ENCODE measurements around the gene IGSF8.
"Not testable (repeated sequence)": the region's sequence is repeated elsewhere in the genome, so short reads cannot be mapped to it uniquely, and the experiment has no call there.

IGSF8 gene

DNA sequence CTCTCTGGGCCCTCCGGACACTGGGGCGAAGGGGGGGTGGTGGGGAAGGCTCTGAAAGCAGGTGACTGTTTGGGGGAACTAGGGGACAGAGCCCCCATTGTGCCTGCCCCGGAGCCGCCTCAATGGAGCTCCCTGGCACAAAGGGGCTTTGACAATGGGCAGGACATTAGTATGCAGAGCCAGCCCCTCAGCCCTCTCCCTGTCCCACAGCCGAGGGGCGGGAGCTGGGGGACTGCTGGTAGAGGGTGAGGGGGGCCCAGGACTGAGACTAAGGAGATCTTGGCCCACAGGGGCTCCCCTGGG lies 36.2 kb downstream of the IGSF8 start:
- no peak for DNase-seq

DNA sequence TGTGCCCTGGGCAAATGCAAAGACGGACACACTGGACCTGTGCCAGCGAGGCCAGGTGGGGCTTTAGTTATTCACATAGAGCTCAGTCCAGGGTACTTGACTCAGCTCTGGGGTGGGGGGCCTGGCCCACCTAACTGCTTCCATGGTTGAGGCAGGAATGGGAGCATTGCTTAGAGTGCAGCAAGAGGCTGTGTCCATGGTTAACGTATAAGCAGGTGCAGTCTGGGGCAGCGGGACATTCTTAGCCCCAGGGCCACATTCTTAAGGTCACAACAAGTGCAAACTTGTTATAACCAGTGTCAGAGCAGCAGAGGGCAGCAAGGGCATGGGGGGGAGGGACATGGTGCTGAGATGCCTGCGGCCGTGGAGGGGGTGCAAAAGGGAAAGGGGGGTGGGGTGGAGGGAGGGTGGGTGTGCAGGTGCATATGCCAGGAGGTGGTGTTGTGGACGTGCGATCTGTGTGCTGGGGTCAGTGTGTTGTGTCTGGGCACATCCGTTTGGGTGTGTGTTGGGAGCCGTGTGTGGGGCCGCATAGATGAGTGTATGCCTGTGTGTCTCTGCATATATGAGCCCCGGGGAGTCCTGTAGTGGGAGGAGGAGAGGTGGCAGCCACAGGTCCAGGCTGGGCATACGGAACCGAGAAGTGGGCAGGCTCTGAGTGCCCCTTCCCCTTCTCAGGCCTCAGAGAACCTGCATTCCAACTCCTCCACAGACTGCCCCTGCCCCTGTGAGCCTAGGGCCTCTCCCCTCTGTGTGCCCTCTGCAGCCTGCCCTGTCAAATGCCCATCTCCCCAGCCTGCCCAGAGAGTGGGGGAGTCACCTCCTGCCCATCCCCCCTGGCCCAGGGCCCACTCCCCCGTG lies 36.8 kb downstream of the IGSF8 start:
- DNase-seq = no peak

DNA sequence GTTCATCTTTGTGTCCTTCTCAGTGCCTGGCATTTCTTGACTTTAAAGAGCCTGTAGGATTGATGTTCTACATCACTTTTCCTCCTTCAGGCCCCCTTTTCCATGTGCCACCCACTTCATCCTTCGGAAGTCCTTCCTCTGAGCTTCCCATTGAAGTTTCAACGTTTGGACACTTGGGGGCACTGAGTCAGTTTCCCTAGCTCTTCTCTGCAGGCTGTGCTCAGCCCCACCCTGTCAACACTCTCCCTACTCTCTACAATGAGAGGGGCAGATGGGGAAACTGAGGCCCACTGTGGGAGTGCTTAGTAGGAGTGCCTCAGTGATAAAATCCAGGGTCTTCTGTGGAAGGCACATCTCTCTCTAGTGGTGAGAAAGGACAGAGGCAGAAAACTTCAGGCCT lies 40.3 kb downstream of the IGSF8 start:
- DNase-seq = no peak

DNA sequence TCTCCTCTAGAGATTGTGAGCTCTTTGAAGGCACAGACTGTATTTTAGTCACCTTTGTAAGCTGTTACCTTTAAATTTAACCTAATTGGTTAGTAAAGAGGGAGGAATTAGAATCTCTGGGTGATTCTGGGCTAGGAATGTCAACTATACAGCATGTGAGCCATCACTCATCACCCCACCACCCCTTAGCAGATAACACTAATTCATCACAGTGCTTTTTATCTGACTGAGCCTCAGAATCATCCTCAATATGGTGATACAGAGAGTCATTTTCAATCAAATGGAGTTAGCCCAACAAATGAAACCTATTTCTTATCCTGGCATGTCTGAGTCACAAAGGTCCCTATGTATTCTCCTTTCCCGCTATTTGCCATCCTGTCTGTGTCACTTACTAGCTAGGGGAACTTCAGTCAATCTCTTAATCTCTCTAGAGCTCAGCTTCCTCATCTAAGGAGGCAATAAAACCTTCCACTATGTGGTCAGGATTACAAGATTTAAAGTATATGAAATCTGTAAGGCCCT lies 41.7 kb downstream of the IGSF8 start:
- no peak for DNase-seq

DNA sequence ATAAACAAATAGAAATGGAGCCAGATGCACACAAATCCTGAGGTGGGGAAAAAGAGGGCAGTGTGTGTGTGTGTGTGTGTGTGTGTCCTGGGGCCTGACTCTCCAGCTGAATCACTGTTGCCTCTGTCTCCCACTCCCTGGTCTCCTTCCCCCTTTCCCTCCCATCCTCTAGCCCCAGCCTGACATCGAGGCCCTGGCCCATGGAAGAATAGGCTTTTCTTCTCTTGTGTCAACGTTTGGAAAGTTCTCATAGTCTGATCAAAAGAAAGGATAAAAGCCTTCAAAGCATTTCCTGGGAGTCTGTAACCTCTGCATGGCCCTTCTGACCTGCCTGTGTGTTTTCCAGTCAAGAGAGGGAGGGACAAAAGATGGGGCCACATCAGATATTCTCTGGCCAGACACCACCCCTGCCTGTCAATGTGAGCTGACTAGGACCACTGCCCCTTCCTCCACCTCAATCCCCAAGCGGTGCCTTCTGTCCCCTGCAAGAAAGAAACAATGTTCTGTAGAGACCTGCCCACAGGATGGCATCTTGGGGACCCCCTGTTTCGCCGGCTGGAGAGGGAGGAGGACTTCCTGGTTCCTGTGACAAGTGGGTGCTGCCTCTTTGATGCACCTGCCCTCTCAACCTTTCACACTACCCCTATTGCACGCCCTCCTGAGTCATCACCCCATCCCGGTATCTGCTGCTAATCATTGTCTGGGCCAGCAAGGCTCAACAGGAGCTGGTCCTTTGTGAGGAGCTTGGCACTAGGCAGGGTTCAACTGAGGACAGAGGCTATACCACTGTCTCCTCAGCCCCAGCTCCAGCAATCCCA lies 44.7 kb downstream of the IGSF8 start:
- no peak for DNase-seq

DNA sequence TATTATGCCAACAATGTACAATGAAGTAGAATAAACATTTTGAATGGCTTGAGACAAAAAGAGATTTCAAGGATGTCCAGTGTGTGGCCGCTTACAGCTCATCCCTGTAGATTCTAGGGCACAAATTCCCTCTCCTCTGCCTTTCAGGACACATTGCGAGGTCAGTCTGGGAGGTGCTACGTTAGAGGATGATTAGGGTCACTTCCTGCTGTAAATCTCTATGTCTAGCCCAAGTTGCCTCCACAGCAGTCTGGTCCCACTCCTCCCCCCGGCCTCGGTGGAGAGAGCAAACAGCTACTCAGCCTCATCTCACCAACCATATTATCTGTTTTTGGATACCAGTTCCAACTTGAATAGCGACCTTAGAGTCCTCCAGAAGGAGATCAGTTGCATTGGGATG lies 45.5 kb downstream of the IGSF8 start:
- no peak for DNase-seq

DNA sequence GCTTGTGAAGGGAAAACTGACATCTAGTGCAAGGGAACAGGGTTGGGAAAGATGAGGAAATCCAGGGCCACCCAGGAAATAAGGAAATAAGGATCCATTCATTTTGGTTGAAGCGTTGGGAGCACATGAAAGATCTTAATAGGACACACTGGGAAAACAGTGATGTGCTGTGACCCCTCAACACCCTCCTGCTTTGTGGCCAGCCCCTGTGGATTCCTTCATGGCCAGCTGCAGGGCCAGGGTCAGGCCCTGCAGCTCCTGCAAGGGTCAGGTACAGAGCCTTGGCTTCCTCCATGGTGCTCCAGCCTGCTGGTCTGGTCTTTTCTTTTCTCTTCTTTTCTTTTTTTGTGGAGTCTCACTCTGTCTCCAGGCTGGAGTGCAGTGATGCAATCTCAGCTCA lies 47.8 kb downstream of the IGSF8 start:
- no peak for DNase-seq

DNA sequence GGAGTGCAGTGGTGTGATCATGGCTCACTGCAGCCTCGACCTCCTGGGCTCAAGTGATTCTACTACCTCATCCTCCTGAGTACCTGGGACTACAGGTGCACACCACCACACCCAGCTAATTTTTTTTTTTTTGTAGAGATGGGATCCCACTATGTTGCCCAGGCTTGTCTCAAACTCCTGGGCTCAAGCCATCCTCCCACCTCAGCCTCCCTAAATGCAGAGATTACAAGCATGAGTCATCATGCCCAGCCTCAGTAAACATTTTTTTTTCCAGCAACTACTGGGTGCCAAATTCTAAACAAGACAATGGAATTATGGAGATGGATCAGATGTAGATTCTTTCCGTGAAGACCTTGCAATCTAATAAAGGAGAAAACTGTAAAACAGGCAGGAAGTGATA lies 48.2 kb downstream of the IGSF8 start:
- DNase-seq = not testable (repeated sequence)

DNA sequence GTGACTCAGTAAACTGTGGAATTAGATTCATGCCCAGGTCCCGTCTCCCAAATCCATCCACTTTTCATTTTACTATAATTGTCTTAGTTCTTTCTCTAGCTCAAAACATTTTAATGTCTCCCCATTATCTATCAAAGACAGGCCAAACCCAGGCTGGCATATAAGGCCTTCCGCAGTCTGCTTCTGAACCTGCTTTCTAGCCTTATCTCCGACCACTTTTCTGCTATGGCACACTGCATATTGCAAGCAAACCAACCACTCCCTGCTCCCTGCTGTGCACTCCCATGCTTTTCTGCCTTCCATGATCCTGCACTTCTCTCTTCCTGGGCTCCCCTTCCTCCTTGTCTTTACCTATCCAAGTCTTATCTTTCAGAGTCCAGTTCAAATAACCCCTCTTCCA lies 49.3 kb downstream of the IGSF8 start:
- no peak for DNase-seq

DNA sequence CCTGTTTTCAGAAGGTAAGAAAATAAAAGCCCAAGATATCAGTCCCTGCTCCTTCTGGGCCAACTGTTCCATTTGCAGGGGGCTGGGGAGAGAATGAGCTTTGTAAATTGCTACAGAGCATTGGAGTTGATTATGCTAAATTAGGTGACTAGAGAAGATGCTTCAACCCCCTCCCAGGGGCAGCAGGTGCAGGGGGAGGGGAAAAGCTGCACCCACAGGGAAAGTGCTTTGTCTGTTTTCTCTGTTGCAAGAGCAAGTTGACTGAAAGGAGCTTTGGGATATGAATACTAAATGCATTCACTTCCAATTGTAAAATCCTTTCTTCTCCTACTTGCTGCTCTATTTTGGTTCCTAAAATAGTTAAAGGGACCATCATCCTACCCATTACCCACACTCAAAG lies 50.1 kb downstream of the IGSF8 start:
- DNase-seq = peak; percentile 1

DNA sequence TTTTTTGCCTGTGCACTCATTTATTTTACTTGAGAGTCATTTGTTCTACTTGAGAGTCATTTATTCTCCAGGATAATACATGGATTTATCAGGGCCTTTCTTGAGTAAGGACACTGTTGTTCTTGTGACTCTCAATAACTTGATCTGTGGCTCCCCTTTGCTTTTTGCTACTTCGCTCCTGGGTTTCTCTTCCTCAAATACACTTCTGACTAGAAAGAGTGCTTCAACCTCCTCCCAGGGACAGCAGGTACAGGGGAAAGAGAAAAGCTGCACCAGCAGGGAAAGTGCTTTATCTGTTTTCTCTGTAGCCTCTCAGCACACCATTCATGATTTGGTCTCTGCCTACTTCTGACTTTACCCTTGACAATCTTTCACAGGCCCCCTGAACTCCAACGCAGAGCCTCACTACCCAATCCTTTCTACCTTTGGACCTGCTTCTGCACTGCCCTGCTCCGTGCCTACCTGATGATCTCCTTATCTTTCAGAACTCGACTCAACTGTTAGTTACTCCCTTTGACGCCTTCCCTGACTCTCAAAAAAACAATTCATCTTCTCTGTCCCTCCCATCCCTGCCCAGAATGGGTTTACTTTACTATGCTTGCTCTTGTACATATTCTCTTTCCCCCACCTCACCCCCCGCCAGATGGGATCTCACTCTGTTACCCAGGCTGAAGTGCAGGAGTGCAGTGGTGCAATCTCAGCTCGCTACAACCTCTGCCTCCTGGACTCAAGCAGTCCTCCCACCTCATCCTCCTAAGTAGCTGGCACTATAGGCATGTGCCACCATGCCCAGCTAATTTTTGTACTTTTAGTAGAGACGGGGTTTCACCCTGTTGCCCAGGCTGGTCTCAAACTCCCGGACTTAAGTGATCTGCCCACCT lies 51.1 kb downstream of the IGSF8 start:
- no peak for DNase-seq

DNA sequence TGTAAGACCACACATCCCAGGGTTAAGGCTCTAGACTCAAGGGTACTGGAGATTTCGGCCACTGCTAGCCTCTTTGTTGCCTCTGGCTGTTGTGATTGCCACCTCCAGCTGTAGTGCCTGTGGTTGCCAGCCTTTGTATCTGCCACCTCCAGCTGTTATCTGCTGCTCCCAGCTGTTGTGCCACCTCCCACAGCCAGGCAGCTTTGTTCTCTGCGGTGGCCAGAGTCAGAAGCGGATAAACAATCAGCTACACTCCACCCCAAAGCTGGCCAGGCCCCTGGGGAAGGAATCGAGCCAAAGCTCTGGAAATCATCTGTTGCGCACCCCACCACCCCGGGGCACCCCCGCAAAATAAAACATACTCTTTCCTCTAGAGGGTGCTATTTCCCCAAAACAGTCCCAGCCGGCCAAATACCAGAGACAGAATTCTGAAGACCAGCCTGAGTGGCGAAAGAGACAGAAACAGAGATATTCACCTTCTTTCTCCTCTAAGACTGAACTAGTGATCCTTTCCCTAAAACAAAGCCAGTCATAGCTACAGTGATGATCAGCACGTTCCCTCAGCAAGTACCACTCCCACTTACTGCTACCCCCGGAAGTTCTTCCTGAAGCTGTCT lies 51.8 kb downstream of the IGSF8 start:
- DNase-seq = peak; percentile 35

DNA sequence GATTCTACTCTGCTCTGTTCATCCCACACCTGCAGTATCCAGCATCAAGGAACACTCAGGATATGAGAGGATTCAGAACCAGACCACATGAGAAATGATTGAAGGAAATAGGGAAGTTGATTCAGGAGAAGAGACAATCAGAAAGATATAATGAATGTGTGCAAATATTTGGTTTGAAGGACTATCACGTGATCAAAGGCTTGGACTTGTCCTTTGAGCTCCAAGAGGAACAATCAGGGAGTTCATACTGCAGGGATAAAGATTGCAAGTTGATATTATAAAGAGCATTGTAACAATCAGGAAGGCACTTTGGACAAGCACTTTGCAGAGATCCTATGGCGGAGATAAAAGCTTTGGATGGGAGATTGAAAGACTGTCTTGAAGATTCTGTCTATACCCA lies 52.8 kb downstream of the IGSF8 start:
- DNase-seq = no peak

DNA sequence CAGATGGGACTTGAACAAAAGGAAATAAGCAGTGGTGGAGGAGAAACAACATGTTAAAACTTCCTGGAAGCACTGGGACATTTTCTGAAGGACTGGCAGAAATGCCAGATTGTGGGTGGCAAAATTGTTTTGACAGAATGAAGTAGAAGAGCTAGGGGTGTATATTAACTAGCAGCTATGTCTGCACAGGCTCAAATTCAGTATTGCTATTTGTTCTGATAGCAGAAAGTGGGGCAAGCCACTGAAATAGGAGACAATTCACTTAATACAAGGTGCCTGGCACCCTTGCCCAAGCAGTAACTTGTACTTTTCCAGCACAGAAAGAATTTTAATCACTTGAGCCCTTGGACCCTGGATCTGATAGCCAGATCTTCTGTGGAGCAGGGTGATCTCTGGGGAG lies 54.9 kb downstream of the IGSF8 start:
- no peak for DNase-seq
